ENCODE data around the gene LINGO3. TPM values are rescaled to one million over a fixed set of nuclear protein-coding genes. Genes with fewer than 3 reads are reported as not detected.

The LINGO3 gene
- total and polyA plus RNA-seq, 2 donors (not counting 1 experiment from before 2014, with no cell fraction given) = 1.1 to 3.9 TPM

GRCh38 chr19:2333807-2334211 is 25.9 kb upstream of the LINGO3 start:
- Histone ChIP-seq H3K9me3 (ENCODE audit: control extremely low read depth in 1 of 3, control insufficient read depth in 2 of 3, insufficient read depth in 1 of 3, low read length in 2 of 3) (peaks cover 0 to 11% (median 0%) of the 10 kb centered on the region in 3 donors), H2AFZ (ENCODE audit: insufficient read depth, low read depth, low read length, poor library complexity, severe bottlenecking) (no peak overlapping the region), H3K79me2 (ENCODE audit: control insufficient read depth, insufficient read depth, low read length) (peaks cover 94% of the 10 kb centered on the region), H4K20me1 (ENCODE audit: control insufficient read depth, insufficient read depth, low read length, poor library complexity, severe bottlenecking) (peaks cover 45% of the 10 kb centered on the region), H3K9ac (ENCODE audit: low read length) (peak overlapping the region; percentile 56), H3K4me3 (ENCODE audit: control extremely low read depth in 1 of 5, extremely low read depth in 1 of 5, insufficient read depth in 1 of 5, low read depth in 2 of 5, low read length in 4 of 5) (peak overlapping the region in 3 of 5 experiments; percentile 40 to 55 (median 44)), H3K27ac (ENCODE audit: low read length in 2 of 2) (peak overlapping the region; percentile 62 to 97), H3K4me2 (replicated peaks; ENCODE audit: low read depth, low read length, poor library complexity, severe bottlenecking) (peak overlapping the region; percentile 94), H3K27me3 (replicated peaks in 1 of 4; ENCODE audit: control extremely low read depth in 1 of 4, control insufficient read depth in 3 of 4, insufficient read depth in 4 of 4, low read length in 3 of 4) (no peaks in the 10 kb centered on the region), H3K36me3 (replicated peaks in 1 of 2; ENCODE audit: control extremely low read depth in 1 of 2, control insufficient read depth in 1 of 2, extremely low read depth in 1 of 2, insufficient read depth in 2 of 2, low read length in 1 of 2) (peaks cover 0 to 36% of the 10 kb centered on the region in 2 experiments), H3K4me1 (ENCODE audit: control insufficient read depth in 2 of 2, insufficient read depth in 2 of 2, low read length in 2 of 2) (peaks cover 47 to 56% of the 10 kb centered on the region in 2 donors)
- WGBS (ENCODE audit: insufficient coverage) = 38% methylated on average over 11 of the region's 11 CpGs
- CTCF ChIA-PET = interaction anchor here (1.1 to 2.6 kb wide), 3 partner anchors 17 to 59 kb away, joined by 3 to 17 read pairs (median 15); no protein-coding TSS in a partner anchor
- Mint-ChIP-seq H3K27ac (peak overlapping the region; percentile 88), H3K4me3 (peak overlapping the region; percentile 78), H3K4me1 (peaks cover 64% of the 10 kb centered on the region), H3K27me3 (no peaks in the 10 kb centered on the region), H3K9me3 (ENCODE audit: insufficient read depth) (peaks cover 2% of the 10 kb centered on the region)
- DNase-seq (no peak), ATAC-seq (ENCODE audit: low read depth) (no peak)
- TF ChIP-seq EZH2 (IDR thresholded peaks at IDR 0.05; ENCODE audit: borderline replicate concordance, insufficient read depth, low read depth, low read length, poor library complexity, severe bottlenecking) = no peak
- TF ChIP-seq, protein P1, sequence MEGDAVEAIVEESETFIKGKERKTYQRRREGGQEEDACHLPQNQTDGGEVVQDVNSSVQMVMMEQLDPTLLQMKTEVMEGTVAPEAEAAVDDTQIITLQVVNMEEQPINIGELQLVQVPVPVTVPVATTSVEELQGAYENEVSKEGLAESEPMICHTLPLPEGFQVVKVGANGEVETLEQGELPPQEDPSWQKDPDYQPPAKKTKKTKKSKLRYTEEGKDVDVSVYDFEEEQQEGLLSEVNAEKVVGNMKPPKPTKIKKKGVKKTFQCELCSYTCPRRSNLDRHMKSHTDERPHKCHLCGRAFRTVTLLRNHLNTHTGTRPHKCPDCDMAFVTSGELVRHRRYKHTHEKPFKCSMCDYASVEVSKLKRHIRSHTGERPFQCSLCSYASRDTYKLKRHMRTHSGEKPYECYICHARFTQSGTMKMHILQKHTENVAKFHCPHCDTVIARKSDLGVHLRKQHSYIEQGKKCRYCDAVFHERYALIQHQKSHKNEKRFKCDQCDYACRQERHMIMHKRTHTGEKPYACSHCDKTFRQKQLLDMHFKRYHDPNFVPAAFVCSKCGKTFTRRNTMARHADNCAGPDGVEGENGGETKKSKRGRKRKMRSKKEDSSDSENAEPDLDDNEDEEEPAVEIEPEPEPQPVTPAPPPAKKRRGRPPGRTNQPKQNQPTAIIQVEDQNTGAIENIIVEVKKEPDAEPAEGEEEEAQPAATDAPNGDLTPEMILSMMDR (IDR thresholded peaks at IDR 0.05) = no peak
- intact Hi-C loops (cut with micrococcal nuclease) = loop anchor here (2.0 kb wide), 2 partner anchors 17 to 61 kb away; no protein-coding TSS in a partner anchor
- POLR2A ChIA-PET = interaction anchor here (0.5 to 2.8 kb wide), 6 partner anchors 10 to 349 kb away, joined by 3 to 19 read pairs (median 4); partner anchors contain the start of gene TMPRSS9
